Fibroblast of mammary gland (primary cell): ENCODE data around the gene IL17C.
A peak's percentile ranks its signal among the peaks of the same experiment; 100 is the strongest.
"Not testable (repeated sequence)": the region's sequence is repeated elsewhere in the genome, so short reads cannot be mapped to it uniquely, and the experiment has no call there.

ENCODE experiments used
- DNase-seq: peaks from one replicate; pipeline ENCODE4 v3.0.0-alpha.2; 2010; ENCODE audit warnings: low read depth
- H3K4me3 ChIP-seq: 2 replicates; pipeline ENCODE4 v1.5.1; 2011; ENCODE audit warnings: low read depth, mild to moderate bottlenecking, low read length, moderate library complexity; ENCODE audit not compliant: control insufficient read depth
- CTCF ChIP-seq: conservative IDR thresholded peaks from 2 replicates; pipeline ENCODE4 v1.5.1; 2011; ENCODE audit warnings: low read depth, low read length, inconsistent platforms; ENCODE audit not compliant: control insufficient read depth, insufficient read depth

The IL17C gene

DNA sequence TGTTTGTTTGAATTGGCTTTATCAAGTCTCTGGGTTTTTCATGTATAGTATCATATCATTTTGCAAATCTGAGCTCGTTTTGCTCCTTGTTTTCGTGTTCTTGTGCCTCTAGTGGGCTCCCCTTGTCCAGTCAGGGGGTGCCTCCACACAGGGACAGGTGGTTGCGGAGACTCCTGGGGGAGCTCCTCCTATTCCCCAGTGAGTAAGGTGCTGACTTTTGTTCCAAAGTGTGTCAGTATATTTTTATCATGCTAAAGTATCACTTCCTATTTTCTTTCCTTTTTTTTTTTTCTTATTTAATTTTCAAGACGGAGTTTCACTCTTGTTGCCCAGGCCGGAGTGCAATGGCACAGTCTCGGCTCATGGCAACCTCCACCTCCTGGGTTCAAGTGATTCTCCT, 30.3 kb upstream of the IL17C start:
- H3K4me3 ChIP-seq: no peak overlapping the region
- no peak for TF ChIP-seq CTCF
- DNase-seq: no peak

DNA sequence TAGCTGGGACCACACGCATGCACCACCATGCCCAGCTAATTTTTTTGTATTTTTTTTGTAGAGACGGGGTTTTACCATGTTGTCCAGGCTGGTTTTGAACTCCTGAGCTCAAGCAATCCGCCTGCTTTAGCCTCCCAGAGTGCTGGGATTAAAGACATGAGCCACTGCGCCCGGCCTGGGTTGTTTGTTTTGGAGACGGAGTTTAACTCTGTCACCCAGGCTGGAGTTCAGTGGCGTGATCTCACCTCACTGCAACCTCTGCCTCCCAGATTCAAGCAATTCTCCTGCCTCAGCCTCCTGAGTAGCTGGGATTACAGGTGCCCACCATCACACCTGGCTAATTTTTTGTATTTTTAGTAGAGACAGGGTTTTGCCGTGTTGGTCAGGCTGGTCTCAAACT, 28.9 kb upstream of the IL17C start:
- not testable (repeated sequence) for H3K4me3 ChIP-seq, DNase-seq

DNA sequence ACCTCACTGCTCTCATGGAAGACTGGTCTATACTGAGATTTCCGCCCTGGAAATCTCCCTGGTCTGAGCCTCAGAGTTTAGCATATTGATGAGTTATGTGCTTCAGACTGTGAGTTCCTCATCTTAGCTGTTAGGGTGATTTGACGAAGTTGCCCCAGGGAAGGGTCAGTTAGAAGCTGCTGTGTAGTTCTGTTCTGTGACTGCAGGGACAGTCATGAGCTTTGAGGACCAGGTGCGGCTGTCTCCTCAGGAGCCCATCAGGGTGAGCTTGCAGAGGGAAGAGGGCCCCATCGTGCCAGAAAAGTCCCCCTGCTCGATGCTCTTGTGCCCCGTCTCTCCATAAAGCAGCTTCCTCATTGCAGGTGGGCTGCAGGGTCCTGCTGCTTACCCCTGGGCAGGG, 28.3 kb upstream of the IL17C start:
- no peak overlapping the region for H3K4me3 ChIP-seq
- no peak for DNase-seq
- peak; percentile 7 for TF ChIP-seq CTCF

GRCh38 chr16:88610909-88611812, 27.2 kb upstream of the IL17C start:
- no peak for TF ChIP-seq CTCF
- DNase-seq: no peak
- no peak overlapping the region for H3K4me3 ChIP-seq

DNA sequence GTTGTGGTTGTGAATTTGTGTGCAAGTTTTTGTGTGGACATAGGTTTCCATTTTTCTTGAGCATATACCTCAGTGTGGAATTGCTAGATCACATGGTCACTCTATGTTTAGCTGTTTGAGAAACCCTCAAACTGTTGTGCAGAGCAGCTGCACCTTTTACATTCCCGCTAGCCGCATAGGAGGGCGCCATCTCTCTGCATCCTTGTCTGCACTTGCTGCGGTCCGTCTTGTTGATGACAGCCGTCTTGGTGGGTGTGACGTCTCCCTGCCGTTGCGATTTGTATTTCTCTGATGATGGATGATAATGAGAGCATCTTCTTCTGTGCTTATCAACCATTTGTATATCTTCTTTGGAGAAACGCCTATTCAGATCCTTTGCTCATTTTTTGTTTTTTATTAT, 25.1 kb upstream of the IL17C start:
- no peak for TF ChIP-seq CTCF
- DNase-seq: no peak

DNA sequence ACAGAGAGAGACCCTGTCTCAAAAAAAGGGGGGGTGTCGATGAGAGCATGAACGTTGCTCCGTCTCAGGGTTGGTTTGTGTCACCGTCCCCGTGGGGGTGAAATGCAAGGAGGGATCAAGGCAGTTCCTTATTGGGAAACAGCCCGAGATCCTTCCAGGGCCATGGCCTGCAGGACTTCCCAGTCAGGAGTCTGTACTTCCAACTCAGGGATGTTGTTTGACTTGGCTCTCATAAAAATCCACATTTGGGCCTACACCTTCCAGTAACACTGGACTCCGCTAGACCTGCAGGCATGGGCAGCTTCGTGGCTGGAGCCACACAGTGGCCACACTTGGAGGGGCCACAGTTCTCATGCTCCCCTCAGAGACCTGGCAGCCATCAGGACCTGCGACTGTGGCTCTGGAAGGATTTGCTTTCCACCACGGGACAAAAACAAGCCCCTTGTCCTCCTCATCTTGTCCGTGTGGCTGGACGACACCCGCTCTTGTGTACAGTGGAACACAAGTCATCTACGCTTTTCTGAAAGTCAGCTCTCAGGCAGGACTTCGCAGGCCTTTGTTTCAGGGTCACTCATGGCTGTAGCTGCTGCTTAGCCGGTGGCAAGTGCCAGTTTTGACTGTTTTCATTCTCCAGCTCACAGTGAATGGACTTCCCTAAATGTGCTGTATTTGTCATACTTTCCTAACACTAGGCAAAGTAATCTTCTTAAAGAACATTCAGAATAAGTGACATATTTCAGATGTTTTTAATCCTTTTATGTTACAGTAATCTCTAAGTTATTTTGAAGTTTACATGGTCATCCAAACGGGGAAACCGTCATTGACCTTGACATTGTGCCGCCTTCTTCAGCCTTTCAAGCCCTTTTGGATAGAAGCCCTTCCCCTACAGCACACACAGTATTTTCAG, 24.2 kb upstream of the IL17C start:
- no peak for TF ChIP-seq CTCF
- H3K4me3 ChIP-seq: no peak overlapping the region
- DNase-seq: no peak

More for the DNA sequence above, 25.1 kb upstream of the IL17C start:
- no peak overlapping the region for H3K4me3 ChIP-seq
